Left cardiac atrium (tissue), 2 donors: ENCODE results near the gene CCDC47. TPM values are rescaled to one million over a fixed set of nuclear protein-coding genes. Genes with fewer than 3 reads are reported as not detected.

Source experiments
- total RNA-seq, 2 donors: library from RNA; stranded (reverse); fragmentation: NEBNext Ultra II Directional; extraction: Animal tissue kit (Norgen Biotek cat#: 25700); gene quantifications; one replicate each; pipeline ENCODE4 v1.2.1, GENCODE V29; 2021
- donor health status: DM: no; HTN: yes; CAD: no; lungs with severe emphysema.
- donor health status: DM: yes; HTN: yes; CAD: no.

CCDC47 gene
- total RNA-seq, 2 donors from 2014 or later = 88.9 to 139 TPM

Other genes with a start within 250 kb of the CCDC47 start
- 10 to 100 TPM; 43.5 to 49.5 TPM for gene DCAF7, start 223.1 kb downstream of the CCDC47 start, total RNA-seq
- gene TACO1, start 172.7 kb downstream of the CCDC47 start, total RNA-seq = 10 to 100 TPM; 32.4 to 33.6 TPM
- gene MAP3K3, start 151.2 kb downstream of the CCDC47 start, total RNA-seq = 10 to 100 TPM; 38.2 to 45.3 TPM
- gene LIMD2, start 73.5 kb downstream of the CCDC47 start, total RNA-seq = 1 to 10 TPM; 6.6 to 9.6 TPM
- gene STRADA, start 31.8 kb downstream of the CCDC47 start, total RNA-seq = 10 to 100 TPM; 21.2 to 23.7 TPM
- gene DDX42, start 573 bp upstream of the CCDC47 start, total RNA-seq = 10 to 100 TPM; 45.2 to 74.2 TPM
- gene PSMC5, start 53.8 kb upstream of the CCDC47 start, total RNA-seq = 100 to 1,000 TPM; 122 to 143 TPM
- 10 to 100 TPM; 33.1 to 38.1 TPM for gene FTSJ3, start 54.1 kb upstream of the CCDC47 start, total RNA-seq
- gene SMARCD2, start 69.1 kb upstream of the CCDC47 start, total RNA-seq = 10 to 100 TPM; 33.9 to 37.1 TPM
- gene CSH2, start 100.1 kb upstream of the CCDC47 start, total RNA-seq = not detected
- gene GH2, start 108.3 kb upstream of the CCDC47 start, total RNA-seq = not detected
- gene CSH1, start 123.0 kb upstream of the CCDC47 start, total RNA-seq = not detected
- not detected for gene CSHL1, start 137.7 kb upstream of the CCDC47 start, total RNA-seq
- not detected for gene GH1, start 145.2 kb upstream of the CCDC47 start, total RNA-seq
- 1 to 10 TPM; 4.8 to 7.5 TPM for gene CD79B, start 158.7 kb upstream of the CCDC47 start, total RNA-seq
- 1 to 10 TPM in 1 of 2 donors, under 1 TPM in 1; 0.41 to 1.0 TPM for gene SCN4A, start 199.3 kb upstream of the CCDC47 start, total RNA-seq
- gene PRR29, start 224.8 kb upstream of the CCDC47 start, total RNA-seq = under 1 TPM; 0.24 to 0.35 TPM
- 10 to 100 TPM; 33.0 to 67.4 TPM for gene ICAM2, start 247.0 kb upstream of the CCDC47 start, total RNA-seq